Measurements from ENCODE around the gene TBC1D28. TPM values are rescaled to one million over a fixed set of nuclear protein-coding genes. Genes with fewer than 3 reads are reported as not detected.
"Not testable (repeated sequence)": the region's sequence is repeated elsewhere in the genome, so short reads cannot be mapped to it uniquely, and the experiment has no call there.

TBC1D28 gene
- not detected for total RNA-seq

DNA sequence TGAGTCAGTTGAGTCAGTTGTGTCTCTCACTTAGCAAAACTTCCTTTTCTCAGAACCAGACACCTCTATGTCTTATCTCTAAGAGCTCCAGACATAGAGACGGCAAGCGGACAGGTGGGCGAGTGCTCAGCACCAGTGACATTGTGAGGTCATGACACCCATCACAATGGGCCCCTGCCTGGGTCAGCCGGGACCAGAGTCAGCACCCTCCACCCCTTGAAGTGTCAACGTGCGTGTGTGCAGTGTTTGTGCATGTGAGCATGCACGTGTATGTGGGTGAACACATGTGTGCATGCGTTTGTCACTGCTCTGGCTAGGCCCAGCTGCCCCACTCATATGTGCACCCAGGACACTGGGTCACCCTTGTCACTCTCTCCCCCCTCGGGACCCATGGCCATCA, at the start of gene TBC1D28:
TBC1D28 (minus strand) TSS at position 101 of the 400 bp plus-strand sequence. CDS start 3,039 bp downstream, outside the sequence.
- not testable (repeated sequence) for H3K9me3 ChIP-seq; H3K27ac ChIP-seq; H3K4me1 ChIP-seq; H3K36me3 ChIP-seq; H3K4me3 ChIP-seq; DNase-seq; H3K27me3 ChIP-seq; ATAC-seq (ENCODE audit: low FRiP score in 2 of 2)
- WGBS, 2 donors, result 87 to 89% methylated on average over 6 of the region's 9 CpGs

DNA sequence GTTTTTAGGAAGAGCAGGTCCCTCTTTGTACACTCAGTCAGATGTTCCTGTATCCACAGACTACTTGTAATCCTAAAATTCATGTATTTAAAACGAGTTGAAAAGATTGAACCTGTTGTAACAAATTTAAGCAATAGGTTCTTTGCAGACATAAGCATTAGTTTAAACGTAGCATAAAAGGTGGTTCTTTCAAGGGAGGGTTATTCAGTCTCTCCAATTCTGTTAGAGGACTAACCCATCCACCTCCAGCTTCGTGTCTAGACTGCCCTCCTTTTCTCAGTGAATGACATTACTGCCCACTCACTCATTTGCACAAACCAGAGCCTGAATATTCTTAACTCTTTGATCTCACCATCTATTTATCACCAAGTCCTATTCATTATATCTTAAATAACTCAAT, 38.5 kb upstream of the TBC1D28 start:
- not testable (repeated sequence) for H3K27ac ChIP-seq; H3K9me3 ChIP-seq; DNase-seq; H3K27me3 ChIP-seq; H3K36me3 ChIP-seq; ATAC-seq (ENCODE audit: low FRiP score in 2 of 2); H3K4me1 ChIP-seq
- peak overlapping the region in 2 of 4 donors; percentile 49 to 58 for H3K4me3 ChIP-seq
- WGBS, 2 donors, result 3 to 31% methylated on average over 3 of the region's 3 CpGs

DNA sequence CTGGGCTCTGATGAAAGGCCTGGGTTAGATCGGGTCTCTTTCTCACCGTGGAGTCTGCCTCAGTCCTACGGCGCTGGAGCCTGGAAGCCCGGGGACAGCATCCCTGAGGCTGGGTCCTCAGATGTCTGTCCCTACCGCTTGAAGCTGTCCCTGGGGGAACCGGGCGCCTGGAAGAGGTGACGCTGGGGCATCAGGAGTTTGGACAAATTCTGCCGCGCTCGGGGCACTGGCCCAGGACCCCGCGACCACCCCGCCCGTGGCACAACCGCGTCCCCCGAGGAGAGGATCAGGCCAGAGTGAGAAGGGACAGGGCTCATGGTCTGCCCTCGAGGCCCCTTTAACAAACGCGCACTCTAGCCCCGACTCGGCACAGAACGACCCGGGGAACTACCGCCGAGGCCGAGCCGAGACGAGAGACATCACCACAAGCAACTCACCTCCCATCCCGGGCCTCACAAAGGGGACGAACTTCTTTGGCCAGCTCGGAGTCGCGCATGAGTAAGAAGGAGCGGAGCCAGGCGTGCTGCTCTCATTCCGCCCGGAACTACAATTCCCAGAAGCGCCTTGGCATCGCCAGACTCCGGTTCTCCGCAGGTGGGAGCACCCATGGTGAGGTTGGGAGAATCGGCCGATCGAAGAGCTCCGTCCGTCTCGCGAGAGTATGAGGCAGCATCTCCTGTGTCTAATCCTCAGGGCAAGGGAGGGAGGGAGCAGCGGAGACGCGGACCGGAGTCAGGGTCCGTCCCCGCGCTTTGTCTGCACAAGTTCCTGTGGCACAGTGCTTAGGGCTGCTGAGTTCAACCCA, 37.8 kb upstream of the TBC1D28 start, which contains the start of gene FOXO3B:
FOXO3B (minus strand) TSS at position 548 of the 805 bp plus-strand sequence. CDS start 663 bp downstream, outside the sequence.
- ATAC-seq (ENCODE audit: low FRiP score in 2 of 2), result peak; percentile 89 to 95
- peak within 1 kb of the TSS in 2 of 4 donors; percentile 57 to 60 for H3K27ac ChIP-seq
- not testable (repeated sequence) for H3K27me3 ChIP-seq, H3K9me3 ChIP-seq, H3K36me3 ChIP-seq, H3K4me1 ChIP-seq
- WGBS, 2 donors, result 0% methylated on average over 7 of the region's 58 CpGs; no CpG with 5 or more reads in 1 of the 2 donors
- peak within 1 kb of the TSS; percentile 41 to 58 (median 52) for H3K4me3 ChIP-seq
- TF ChIP-seq POLR2AphosphoS5 (IDR thresholded peaks at IDR 0.05), result peak in 1 of 2 donors; percentile 24
- peak; percentile 84 to 90 for DNase-seq

DNA sequence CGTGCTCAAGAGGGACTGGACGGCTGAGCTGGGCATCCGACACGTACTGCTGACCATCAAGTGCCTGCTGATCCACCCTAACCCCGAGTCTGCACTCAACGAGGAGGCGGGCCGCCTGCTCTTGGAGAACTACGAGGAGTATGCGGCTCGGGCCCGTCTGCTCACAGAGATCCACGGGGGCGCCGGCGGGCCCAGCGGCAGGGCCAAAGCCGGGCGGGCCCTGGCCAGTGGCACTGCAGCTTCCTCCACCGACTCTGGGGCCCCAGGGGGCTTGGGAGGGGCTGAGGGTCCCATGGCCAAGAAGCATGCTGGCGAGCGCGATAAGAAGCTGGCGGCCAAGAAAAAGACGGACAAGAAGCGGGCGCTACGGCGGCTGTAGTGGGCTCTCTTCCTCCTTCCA, 33.2 kb upstream of the TBC1D28 start:
- H3K27ac ChIP-seq; H3K36me3 ChIP-seq; H3K4me3 ChIP-seq; H3K4me1 ChIP-seq; H3K27me3 ChIP-seq; H3K9me3 ChIP-seq; ATAC-seq (ENCODE audit: low FRiP score in 2 of 2): not testable (repeated sequence)
- WGBS, 2 donors, result 97 to 100% methylated on average over 26 to 29 of the region's 29 CpGs
- peak in 1 of 2 donors; percentile 73 for DNase-seq

DNA sequence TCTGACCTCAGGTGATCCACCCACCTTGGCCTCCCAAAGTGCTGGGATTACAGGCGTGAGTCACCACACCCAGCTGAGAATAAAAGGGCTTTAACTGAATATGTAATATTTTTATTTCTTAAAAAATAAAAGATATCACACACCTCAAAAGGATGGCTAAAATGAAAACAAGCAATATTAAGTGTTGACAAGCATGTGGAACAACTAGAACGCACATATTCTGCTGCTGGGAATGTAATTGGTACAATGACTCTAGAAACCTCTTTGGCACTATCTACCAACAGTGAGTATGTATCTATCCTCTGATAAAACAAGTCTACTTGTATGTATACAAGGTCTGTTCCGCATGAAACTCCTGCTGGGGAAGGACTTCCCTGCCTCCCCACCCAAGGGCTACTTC, 32.7 kb upstream of the TBC1D28 start:
- 97 to 100% methylated on average over 3 of the region's 3 CpGs for WGBS, 2 donors
- H3K9me3 ChIP-seq; H3K27me3 ChIP-seq; ATAC-seq (ENCODE audit: low FRiP score in 2 of 2); H3K36me3 ChIP-seq; H3K27ac ChIP-seq; DNase-seq; H3K4me1 ChIP-seq; H3K4me3 ChIP-seq: not testable (repeated sequence)

DNA sequence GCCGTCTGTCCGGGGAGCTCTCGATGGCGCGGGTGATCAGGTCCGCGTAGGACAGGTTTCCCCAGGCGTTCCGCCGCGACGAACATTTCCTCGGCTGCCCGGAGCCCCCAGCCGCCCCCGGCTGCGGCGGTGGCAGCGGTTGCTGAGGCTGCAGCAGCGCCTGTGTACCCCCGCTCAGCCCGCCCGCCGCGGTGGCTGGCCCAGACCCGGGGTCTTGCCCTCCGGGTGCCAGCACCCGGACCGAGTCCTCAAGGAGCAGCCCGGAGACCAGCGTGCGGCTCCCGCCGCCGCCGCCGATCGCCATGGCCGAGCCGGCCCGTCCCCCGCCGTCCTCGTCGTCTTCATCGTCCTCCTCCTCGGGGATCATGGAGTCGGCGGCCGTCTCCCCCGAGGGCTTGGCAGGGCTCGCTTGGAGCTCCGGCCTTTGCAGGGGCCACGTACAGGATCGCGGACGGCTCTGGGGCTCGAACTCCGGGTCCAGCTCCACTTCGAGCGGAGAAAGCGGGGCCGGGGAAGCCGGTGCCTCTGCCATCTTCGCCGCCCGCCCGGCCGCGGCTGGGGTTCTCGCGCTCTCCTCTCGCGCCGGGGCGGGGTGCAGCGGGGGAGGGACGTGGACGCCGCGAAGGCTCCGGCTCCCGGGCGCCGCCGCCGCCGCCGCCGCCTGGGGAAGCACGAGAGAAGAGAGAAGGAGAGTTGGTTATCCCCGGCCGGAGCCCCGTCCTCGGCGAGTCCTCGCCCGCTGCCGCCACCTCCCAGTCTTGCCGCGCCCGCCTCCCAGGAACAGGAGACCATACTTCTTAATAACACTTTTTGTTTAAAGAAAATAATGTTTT, 28.4 kb upstream of the TBC1D28 start:
- not testable (repeated sequence) for H3K4me1 ChIP-seq; H3K4me3 ChIP-seq; H3K9me3 ChIP-seq; H3K27me3 ChIP-seq; H3K27ac ChIP-seq; ATAC-seq (ENCODE audit: low FRiP score in 2 of 2)
- peak in 1 of 2 donors; percentile 72 for DNase-seq
- 97 to 98% methylated on average over 25 to 42 of the region's 102 CpGs for WGBS, 2 donors
- peaks cover 0 to 22% (median 5%) of the 10 kb centered on the region in 4 donors for H3K36me3 ChIP-seq

DNA sequence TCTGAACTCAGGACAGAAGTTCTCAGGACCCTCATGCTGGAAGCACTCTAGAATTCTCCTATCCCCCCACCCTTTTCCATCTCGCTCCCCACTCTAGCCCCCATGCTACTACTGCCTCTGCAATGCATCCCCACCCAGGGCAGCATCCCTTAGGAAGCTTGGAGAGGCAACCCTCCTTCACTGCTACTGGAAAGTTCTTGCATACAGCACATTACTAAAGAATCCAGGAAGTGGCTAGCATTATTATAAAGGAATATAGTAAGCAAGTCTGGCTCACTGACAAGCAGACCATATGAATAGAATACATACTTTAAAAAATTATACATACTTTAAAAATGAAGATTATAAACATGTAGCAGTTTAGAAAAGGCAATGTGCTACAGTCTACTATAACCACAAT, 24.4 kb upstream of the TBC1D28 start:
- not testable (repeated sequence) for DNase-seq; H3K27me3 ChIP-seq; H3K4me1 ChIP-seq; H3K27ac ChIP-seq; H3K4me3 ChIP-seq; ATAC-seq (ENCODE audit: low FRiP score in 2 of 2)
- 78 to 100% methylated on average over 1 of the region's 1 CpG for WGBS, 2 donors
- H3K36me3 ChIP-seq, result peaks cover 0 to 22% (median 5%) of the 10 kb centered on the region in 4 donors
- H3K9me3 ChIP-seq, result peaks cover 0 to 20% (median 8%) of the 10 kb centered on the region in 4 donors

DNA sequence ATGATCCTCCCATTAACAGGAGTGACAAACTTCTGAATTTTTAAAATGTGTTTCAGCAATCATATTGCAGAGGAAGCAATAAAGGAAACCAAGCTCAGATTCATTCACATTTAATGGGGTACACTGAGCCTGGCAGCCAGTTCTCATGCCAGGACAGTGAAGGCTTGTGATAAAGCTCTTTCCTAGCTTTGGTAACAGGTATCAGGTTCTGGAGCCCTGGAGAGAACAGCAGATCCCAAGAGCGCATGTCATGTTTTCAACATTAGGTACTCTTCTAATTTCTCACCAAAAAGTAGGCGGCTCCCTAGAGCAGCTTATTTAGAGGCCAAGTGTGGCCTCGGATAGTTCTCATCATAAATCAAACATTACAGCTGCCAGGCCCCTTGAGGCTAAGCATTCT, 23.3 kb upstream of the TBC1D28 start:
- H3K9me3 ChIP-seq, result peaks cover 7 to 29% (median 18%) of the 10 kb centered on the region in 4 donors
- WGBS, 2 donors, result 95 to 100% methylated on average over 1 to 3 of the region's 3 CpGs
- DNase-seq; H3K27ac ChIP-seq; H3K27me3 ChIP-seq; H3K4me1 ChIP-seq; ATAC-seq (ENCODE audit: low FRiP score in 2 of 2); H3K4me3 ChIP-seq: not testable (repeated sequence)
- peaks cover 0 to 22% (median 5%) of the 10 kb centered on the region in 4 donors for H3K36me3 ChIP-seq

DNA sequence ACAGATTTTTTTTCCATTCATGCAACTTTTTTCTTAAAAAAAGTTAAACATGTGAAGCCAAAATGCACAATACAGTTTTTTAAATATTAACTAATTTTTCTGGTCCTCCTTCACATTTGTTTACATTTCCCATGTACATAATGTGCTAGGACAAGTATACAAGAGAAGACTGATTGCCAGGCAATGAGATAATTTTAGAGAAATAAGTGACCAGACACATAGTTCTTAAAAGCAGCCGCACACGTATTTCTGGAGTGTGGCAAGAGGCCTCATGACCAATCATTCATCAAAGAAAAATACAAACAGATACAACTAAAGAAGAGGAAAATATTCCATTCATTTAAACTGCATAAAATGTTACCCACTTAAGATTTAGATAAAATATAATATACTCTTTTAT, 22.1 kb upstream of the TBC1D28 start:
- peaks cover 0 to 13% (median 0%) of the 10 kb centered on the region in 4 donors for H3K36me3 ChIP-seq
- not testable (repeated sequence) for H3K27ac ChIP-seq; H3K4me1 ChIP-seq; ATAC-seq (ENCODE audit: low FRiP score in 2 of 2); H3K27me3 ChIP-seq; DNase-seq; H3K4me3 ChIP-seq
- H3K9me3 ChIP-seq, result peaks cover 14 to 39% (median 30%) of the 10 kb centered on the region in 4 donors
- 68 to 93% methylated on average over 2 of the region's 2 CpGs for WGBS, 2 donors

DNA sequence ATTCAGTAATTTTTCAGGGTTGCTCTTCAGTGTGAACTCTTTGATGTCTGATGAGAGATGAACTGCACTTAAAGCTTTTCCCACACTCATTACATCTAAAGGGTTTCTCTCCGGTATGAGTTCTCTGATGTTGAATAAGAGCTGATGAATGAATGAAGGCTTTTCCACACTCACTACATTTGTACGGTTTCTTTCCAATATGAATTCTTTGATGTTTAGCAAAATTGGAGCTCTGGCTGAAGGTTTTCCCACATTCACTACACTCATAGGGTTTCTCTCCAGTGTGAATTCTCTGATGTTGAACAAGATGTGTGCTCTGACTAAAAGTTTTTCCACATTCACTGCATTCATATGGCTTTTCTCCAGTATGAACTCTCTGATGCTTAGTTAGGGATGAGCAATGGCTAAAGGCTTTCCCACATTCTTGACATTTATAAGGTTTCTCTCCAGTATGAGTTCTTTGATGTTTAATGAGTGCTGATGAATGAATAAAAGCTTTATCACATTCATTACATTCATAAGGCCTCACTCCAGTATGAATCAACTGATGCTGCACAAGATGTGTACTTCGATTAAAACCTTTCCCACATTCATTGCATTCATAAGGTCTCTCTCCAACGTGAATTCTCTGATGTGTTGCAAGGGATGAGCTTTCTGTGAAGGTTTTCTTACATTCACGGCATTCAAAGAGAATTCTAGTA, 17.9 kb upstream of the TBC1D28 start:
- not testable (repeated sequence) for H3K4me1 ChIP-seq; H3K27me3 ChIP-seq; H3K4me3 ChIP-seq; DNase-seq; H3K27ac ChIP-seq; ATAC-seq (ENCODE audit: low FRiP score in 2 of 2); H3K36me3 ChIP-seq
- peaks cover 17 to 43% (median 35%) of the 10 kb centered on the region in 4 donors for H3K9me3 ChIP-seq
- WGBS, 2 donors, result 94% methylated on average over 5 of the region's 5 CpGs

DNA sequence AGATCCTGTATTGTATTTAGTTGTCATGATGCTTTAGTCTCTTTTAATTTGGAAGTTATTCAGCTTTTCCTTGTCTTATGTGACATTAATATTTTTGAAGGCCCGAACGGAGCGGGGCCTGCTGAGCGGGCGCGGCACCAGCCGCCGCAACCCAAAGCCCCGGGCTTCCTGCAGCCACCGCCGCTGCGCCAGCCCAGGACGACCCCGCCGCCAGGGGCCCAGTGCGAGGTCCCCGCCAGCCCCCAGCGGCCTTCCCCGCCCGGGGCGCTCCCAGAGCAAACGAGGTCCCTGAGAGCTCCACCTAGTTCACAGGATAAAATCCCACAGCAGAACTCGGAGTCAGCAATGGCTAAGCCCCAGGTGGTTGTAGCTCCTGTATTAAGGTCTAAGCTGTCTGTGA, 5.9 kb upstream of the TBC1D28 start:
- DNase-seq, result peak in 1 of 2 donors; percentile 52
- not testable (repeated sequence) for H3K27me3 ChIP-seq; H3K4me1 ChIP-seq; H3K9me3 ChIP-seq; ATAC-seq (ENCODE audit: low FRiP score in 2 of 2); H3K27ac ChIP-seq; H3K36me3 ChIP-seq; H3K4me3 ChIP-seq
- 60 to 78% methylated on average over 6 to 23 of the region's 23 CpGs for WGBS, 2 donors

DNA sequence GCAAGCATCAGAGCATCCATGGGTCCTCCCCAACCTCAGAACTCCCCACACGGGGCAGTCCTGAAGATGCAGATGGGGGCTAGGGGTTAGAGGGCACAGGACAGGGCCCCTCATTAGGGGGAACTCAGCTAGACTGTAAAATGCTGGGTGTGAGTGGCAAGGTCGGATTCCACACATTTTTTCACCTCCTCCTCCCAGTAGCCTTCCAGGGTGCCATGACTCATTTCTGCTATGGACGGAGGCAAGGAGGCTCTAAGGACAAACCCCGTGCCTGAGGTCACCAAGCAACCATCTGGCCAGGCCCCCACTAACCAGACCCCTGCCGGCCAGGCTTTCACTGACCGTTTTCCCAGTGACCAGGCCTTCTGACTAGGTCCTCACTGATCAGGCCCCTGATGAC, 1.1 kb downstream of the TBC1D28 start:
- 77% methylated on average over 6 of the region's 6 CpGs; no CpG with 5 or more reads in 1 of the 2 donors for WGBS, 2 donors
- DNase-seq; H3K4me3 ChIP-seq; H3K27me3 ChIP-seq; H3K27ac ChIP-seq; ATAC-seq (ENCODE audit: low FRiP score in 2 of 2); H3K36me3 ChIP-seq; H3K9me3 ChIP-seq; H3K4me1 ChIP-seq: not testable (repeated sequence)

Measured in upper lobe of left lung (tissue), 6 donors.